WTC11 (cell line): ENCODE measurements around the gene GPR157. TPM values are rescaled to one million over a fixed set of nuclear protein-coding genes. Genes with fewer than 3 reads are reported as not detected.

Source experiments
- ATAC-seq: fragments of 200-7000 bp; cut with Tn5 transposase; 2 replicates; pipeline ENCODE4 v1.10.0; 2021; ENCODE audit warnings: mild to moderate bottlenecking, moderate library complexity
- CTCF ChIA-PET: fragments of 300-600 bp; sonication (Branson Sonifier 250); formaldehyde crosslinking; loops from one replicate; lab custom pipeline; 2021; ENCODE audit warnings: antibody characterized with exemption; lab: Charles Lee
- POLR2A ChIA-PET: fragments of 350-600 bp; sonication (Branson Sonifier 250); formaldehyde crosslinking; loops from one replicate; lab custom pipeline; 2021; ENCODE audit warnings: antibody characterized with exemption; lab: Charles Lee
- DNase-seq: peaks from one replicate; pipeline ENCODE4 v3.0.0; 2021; ENCODE audit warnings: low spot score
- H3K27ac Mint-ChIP-seq: 2 replicates; pipeline ENCODE4 v1.8.0; 2021; ENCODE audit warnings: mixed read lengths
- H3K27me3 Mint-ChIP-seq: 2 replicates; pipeline ENCODE4 v1.8.0; 2021; ENCODE audit warnings: low read depth, mild to moderate bottlenecking, moderate library complexity, mixed read lengths
- H3K36me3 Mint-ChIP-seq: 2 replicates; pipeline ENCODE4 v1.8.0; 2021; ENCODE audit warnings: mixed read lengths
- H3K4me1 Mint-ChIP-seq: 2 replicates; pipeline ENCODE4 v1.8.0; 2022; ENCODE audit warnings: mixed read lengths
- H3K4me3 Mint-ChIP-seq: 2 replicates; pipeline ENCODE4 v1.8.0; 2021; ENCODE audit warnings: mild to moderate bottlenecking, moderate library complexity, mixed read lengths
- H3K9me3 Mint-ChIP-seq: 2 replicates; pipeline ENCODE4 v1.8.0; 2021; ENCODE audit warnings: mixed read lengths
- ATF3 ChIP-seq: sonication (generic); formaldehyde crosslinking; conservative IDR thresholded peaks from 2 replicates; pipeline ENCODE4 v1.8.1; 2022; ENCODE audit warnings: mild to moderate bottlenecking, missing genetic modification reagents
- EMX1 ChIP-seq: fragments of 250-450 bp; sonication (Bioruptor Pico); IDR thresholded peaks from 2 replicates; pipeline ENCODE4 v1.8.0; 2021; ENCODE audit warnings: mild to moderate bottlenecking
- ERG ChIP-seq: fragments of 250-450 bp; sonication (Bioruptor Pico); IDR thresholded peaks from 2 replicates; pipeline ENCODE4 v1.8.0; 2021; ENCODE audit warnings: mild to moderate bottlenecking
- FOXP4 ChIP-seq: sonication (generic); formaldehyde crosslinking; IDR thresholded peaks from 2 replicates; pipeline ENCODE4 v1.8.0; 2022; ENCODE audit warnings: mild to moderate bottlenecking, missing genetic modification reagents
- GABPB1 ChIP-seq: sonication (generic); formaldehyde crosslinking; IDR thresholded peaks from 2 replicates; pipeline ENCODE4 v1.8.1; 2023; ENCODE audit warnings: mild to moderate bottlenecking, missing genetic modification reagents
- GTF2I ChIP-seq: fragments of 250-450 bp; sonication (Bioruptor Pico); conservative IDR thresholded peaks from 2 replicates; pipeline ENCODE4 v1.4.0; 2021; ENCODE audit warnings: mild to moderate bottlenecking
- JUN ChIP-seq: sonication (generic); formaldehyde crosslinking; IDR thresholded peaks from 2 replicates; pipeline ENCODE4 v1.8.0; 2023; ENCODE audit warnings: mild to moderate bottlenecking, missing genetic modification reagents
- NR3C1 ChIP-seq: sonication (generic); formaldehyde crosslinking; conservative IDR thresholded peaks from 2 replicates; pipeline ENCODE4 v1.8.1; 2023; ENCODE audit warnings: low read depth, mild to moderate bottlenecking, missing genetic modification reagents
- RORB ChIP-seq: fragments of 250-450 bp; sonication (Bioruptor Pico); IDR thresholded peaks from 2 replicates; pipeline ENCODE4 v1.9.0; 2021; ENCODE audit warnings: mild to moderate bottlenecking
- SOX15 ChIP-seq: fragments of 250-450 bp; sonication (Bioruptor Pico); IDR thresholded peaks from 2 replicates; pipeline ENCODE4 v1.9.0; 2021; ENCODE audit warnings: mild to moderate bottlenecking
- ZMAT4 ChIP-seq: fragments of 250-450 bp; sonication (Bioruptor Pico); IDR thresholded peaks from 2 replicates; pipeline ENCODE4 v1.9.0; 2021; ENCODE audit warnings: mild to moderate bottlenecking
- ZNF671 ChIP-seq: fragments of 250-450 bp; sonication (Bioruptor Pico); IDR thresholded peaks from 2 replicates; pipeline ENCODE4 v1.8.0; 2021; ENCODE audit warnings: mild to moderate bottlenecking
- total RNA-seq: library from RNA; stranded (reverse); gene quantifications from 3 replicates; pipeline ENCODE4 v1.2.3, GENCODE V29; 2021
- TF ChIP-seq, protein P1 (sequence below): sonication (generic); formaldehyde crosslinking; conservative IDR thresholded peaks from 2 replicates; pipeline ENCODE4 v1.8.1; 2023; ENCODE audit warnings: mild to moderate bottlenecking, low read depth, missing genetic modification reagents, moderate library complexity
- TF ChIP-seq, protein P2 (sequence below): fragments of 250-450 bp; sonication (Bioruptor Pico); IDR thresholded peaks from 2 replicates; pipeline ENCODE4 v1.9.0; 2021; ENCODE audit warnings: mild to moderate bottlenecking, borderline replicate concordance
- TF ChIP-seq, protein P3 (sequence below): sonication (generic); formaldehyde crosslinking; IDR thresholded peaks from 2 replicates; pipeline ENCODE4 v1.8.1; 2023; ENCODE audit warnings: mild to moderate bottlenecking, missing genetic modification reagents
- TF ChIP-seq, protein P4 (sequence below): sonication (generic); formaldehyde crosslinking; IDR thresholded peaks from 2 replicates; pipeline ENCODE4 v1.8.1; 2022; ENCODE audit warnings: low read depth, missing genetic modification reagents, borderline replicate concordance
- TF ChIP-seq, protein P5 (sequence below): sonication (generic); formaldehyde crosslinking; IDR thresholded peaks from 2 replicates; pipeline ENCODE4 v1.8.0; 2022; ENCODE audit warnings: missing genetic modification reagents

Gene GPR157
- total RNA-seq, 1 experiment from 2014 or later: 6.0 TPM

DNA sequence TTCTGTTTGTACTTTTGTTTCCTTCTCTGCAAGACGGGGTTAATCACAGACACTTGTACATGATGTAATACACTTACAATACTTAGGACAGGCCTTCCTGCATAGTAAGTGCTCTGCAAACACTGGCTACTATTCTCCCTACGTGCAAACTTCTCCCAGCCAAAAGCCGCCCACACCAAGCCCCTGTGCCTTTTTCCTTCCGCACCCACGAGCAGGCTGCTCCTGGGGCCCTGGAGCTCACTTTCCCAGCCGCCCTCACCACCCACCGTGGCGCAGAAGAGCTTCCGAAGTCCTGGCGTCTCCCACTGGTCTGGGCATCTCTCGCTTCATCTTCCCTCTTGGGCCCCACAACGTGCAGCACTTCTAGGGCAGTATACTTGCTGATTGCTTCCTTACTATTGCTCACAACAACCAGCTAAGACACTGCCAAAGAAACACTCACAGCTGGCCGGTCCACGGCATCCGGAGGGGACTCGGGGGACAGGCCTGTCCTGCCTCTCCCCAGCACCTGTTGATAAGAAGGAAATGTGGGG is 22.5 kb upstream of the GPR157 start:
- POLR2A ChIA-PET: interaction anchor here (0.6 kb wide), 1 partner anchor 669 kb away, joined by 12 read pairs; no protein-coding TSS in a partner anchor
- H3K4me1 Mint-ChIP-seq: peaks cover 5% of the 10 kb centered on the region; the same call in 1 of the 2 replicates
- no peaks in the 10 kb centered on the region for H3K9me3 Mint-ChIP-seq
- H3K4me3 Mint-ChIP-seq: no peak overlapping the region
- peaks cover 36% of the 10 kb centered on the region for H3K36me3 Mint-ChIP-seq
- H3K27me3 Mint-ChIP-seq: no peaks in the 10 kb centered on the region
- no peak for DNase-seq
- no peak for ATAC-seq
- no peak overlapping the region for H3K27ac Mint-ChIP-seq
- CTCF ChIA-PET: interaction anchor here (1.4 kb wide), 1 partner anchor 9 kb away, joined by 6 read pairs; no protein-coding TSS in a partner anchor
- TF ChIP-seq NR3C1 (CRISPR knock-in tag) (no peak), ZNF671 (CRISPR knock-in tag) (no peak), FOXP4 (no peak), JUN (CRISPR knock-in tag) (no peak), EMX1 (no peak), ERG (CRISPR knock-in tag) (no peak), RORB (CRISPR knock-in tag) (no peak), GABPB1 (CRISPR knock-in tag) (no peak), SOX15 (CRISPR knock-in tag) (no peak), ZMAT4 (no peak), GTF2I (CRISPR knock-in tag) (no peak), ATF3 (CRISPR knock-in tag) (no peak)
- TF ChIP-seq, protein P1, sequence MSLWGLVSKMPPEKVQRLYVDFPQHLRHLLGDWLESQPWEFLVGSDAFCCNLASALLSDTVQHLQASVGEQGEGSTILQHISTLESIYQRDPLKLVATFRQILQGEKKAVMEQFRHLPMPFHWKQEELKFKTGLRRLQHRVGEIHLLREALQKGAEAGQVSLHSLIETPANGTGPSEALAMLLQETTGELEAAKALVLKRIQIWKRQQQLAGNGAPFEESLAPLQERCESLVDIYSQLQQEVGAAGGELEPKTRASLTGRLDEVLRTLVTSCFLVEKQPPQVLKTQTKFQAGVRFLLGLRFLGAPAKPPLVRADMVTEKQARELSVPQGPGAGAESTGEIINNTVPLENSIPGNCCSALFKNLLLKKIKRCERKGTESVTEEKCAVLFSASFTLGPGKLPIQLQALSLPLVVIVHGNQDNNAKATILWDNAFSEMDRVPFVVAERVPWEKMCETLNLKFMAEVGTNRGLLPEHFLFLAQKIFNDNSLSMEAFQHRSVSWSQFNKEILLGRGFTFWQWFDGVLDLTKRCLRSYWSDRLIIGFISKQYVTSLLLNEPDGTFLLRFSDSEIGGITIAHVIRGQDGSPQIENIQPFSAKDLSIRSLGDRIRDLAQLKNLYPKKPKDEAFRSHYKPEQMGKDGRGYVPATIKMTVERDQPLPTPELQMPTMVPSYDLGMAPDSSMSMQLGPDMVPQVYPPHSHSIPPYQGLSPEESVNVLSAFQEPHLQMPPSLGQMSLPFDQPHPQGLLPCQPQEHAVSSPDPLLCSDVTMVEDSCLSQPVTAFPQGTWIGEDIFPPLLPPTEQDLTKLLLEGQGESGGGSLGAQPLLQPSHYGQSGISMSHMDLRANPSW (CRISPR knock-in tag): no peak
- TF ChIP-seq, protein P2, sequence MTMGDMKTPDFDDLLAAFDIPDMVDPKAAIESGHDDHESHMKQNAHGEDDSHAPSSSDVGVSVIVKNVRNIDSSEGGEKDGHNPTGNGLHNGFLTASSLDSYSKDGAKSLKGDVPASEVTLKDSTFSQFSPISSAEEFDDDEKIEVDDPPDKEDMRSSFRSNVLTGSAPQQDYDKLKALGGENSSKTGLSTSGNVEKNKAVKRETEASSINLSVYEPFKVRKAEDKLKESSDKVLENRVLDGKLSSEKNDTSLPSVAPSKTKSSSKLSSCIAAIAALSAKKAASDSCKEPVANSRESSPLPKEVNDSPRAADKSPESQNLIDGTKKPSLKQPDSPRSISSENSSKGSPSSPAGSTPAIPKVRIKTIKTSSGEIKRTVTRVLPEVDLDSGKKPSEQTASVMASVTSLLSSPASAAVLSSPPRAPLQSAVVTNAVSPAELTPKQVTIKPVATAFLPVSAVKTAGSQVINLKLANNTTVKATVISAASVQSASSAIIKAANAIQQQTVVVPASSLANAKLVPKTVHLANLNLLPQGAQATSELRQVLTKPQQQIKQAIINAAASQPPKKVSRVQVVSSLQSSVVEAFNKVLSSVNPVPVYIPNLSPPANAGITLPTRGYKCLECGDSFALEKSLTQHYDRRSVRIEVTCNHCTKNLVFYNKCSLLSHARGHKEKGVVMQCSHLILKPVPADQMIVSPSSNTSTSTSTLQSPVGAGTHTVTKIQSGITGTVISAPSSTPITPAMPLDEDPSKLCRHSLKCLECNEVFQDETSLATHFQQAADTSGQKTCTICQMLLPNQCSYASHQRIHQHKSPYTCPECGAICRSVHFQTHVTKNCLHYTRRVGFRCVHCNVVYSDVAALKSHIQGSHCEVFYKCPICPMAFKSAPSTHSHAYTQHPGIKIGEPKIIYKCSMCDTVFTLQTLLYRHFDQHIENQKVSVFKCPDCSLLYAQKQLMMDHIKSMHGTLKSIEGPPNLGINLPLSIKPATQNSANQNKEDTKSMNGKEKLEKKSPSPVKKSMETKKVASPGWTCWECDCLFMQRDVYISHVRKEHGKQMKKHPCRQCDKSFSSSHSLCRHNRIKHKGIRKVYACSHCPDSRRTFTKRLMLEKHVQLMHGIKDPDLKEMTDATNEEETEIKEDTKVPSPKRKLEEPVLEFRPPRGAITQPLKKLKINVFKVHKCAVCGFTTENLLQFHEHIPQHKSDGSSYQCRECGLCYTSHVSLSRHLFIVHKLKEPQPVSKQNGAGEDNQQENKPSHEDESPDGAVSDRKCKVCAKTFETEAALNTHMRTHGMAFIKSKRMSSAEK (CRISPR knock-in tag): no peak
- TF ChIP-seq, protein P3, sequence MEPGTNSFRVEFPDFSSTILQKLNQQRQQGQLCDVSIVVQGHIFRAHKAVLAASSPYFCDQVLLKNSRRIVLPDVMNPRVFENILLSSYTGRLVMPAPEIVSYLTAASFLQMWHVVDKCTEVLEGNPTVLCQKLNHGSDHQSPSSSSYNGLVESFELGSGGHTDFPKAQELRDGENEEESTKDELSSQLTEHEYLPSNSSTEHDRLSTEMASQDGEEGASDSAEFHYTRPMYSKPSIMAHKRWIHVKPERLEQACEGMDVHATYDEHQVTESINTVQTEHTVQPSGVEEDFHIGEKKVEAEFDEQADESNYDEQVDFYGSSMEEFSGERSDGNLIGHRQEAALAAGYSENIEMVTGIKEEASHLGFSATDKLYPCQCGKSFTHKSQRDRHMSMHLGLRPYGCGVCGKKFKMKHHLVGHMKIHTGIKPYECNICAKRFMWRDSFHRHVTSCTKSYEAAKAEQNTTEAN (CRISPR knock-in tag): no peak
- TF ChIP-seq, protein P4, sequence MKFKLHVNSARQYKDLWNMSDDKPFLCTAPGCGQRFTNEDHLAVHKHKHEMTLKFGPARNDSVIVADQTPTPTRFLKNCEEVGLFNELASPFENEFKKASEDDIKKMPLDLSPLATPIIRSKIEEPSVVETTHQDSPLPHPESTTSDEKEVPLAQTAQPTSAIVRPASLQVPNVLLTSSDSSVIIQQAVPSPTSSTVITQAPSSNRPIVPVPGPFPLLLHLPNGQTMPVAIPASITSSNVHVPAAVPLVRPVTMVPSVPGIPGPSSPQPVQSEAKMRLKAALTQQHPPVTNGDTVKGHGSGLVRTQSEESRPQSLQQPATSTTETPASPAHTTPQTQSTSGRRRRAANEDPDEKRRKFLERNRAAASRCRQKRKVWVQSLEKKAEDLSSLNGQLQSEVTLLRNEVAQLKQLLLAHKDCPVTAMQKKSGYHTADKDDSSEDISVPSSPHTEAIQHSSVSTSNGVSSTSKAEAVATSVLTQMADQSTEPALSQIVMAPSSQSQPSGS (CRISPR knock-in tag): no peak
- TF ChIP-seq, protein P5, sequence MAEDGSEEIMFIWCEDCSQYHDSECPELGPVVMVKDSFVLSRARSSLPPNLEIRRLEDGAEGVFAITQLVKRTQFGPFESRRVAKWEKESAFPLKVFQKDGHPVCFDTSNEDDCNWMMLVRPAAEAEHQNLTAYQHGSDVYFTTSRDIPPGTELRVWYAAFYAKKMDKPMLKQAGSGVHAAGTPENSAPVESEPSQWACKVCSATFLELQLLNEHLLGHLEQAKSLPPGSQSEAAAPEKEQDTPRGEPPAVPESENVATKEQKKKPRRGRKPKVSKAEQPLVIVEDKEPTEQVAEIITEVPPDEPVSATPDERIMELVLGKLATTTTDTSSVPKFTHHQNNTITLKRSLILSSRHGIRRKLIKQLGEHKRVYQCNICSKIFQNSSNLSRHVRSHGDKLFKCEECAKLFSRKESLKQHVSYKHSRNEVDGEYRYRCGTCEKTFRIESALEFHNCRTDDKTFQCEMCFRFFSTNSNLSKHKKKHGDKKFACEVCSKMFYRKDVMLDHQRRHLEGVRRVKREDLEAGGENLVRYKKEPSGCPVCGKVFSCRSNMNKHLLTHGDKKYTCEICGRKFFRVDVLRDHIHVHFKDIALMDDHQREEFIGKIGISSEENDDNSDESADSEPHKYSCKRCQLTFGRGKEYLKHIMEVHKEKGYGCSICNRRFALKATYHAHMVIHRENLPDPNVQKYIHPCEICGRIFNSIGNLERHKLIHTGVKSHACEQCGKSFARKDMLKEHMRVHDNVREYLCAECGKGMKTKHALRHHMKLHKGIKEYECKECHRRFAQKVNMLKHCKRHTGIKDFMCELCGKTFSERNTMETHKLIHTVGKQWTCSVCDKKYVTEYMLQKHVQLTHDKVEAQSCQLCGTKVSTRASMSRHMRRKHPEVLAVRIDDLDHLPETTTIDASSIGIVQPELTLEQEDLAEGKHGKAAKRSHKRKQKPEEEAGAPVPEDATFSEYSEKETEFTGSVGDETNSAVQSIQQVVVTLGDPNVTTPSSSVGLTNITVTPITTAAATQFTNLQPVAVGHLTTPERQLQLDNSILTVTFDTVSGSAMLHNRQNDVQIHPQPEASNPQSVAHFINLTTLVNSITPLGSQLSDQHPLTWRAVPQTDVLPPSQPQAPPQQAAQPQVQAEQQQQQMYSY (CRISPR knock-in tag): no peak
